ENCODE results near the gene NADSYN1.

NADSYN1 gene

DNA sequence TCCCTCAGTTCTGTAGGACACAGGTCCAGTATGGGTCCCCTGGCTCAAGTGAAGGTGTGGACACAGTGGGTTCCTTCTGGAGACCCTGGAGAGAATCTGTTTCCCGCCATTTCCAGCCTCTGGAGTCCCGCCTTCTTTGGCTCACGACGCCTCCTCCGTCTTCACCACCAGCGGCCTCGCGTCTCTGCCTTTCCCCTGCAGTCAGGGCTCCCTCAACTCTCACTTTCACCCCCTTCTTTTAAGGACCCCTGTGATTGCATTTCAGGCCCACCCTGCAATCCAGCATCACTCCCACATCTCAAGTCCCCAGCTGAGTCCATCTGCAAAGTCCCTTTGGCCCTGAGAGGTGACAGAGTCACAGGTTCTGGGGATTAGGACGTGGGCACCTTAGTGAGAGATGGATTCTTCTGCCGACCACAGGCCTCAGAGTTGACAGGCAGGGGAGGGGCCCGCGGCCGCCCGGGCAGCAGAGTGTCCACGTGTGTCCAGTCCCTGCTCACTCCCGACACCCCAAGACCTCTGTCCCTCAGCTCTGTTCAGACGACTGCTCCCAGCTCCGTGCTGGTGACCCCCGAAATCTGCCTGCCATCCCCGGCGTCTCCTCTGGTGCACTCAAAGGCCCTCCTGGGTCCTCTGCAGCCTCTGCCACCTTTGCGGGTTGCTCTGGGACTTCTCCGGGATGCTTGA is 37.2 kb downstream of the NADSYN1 start:
- no peak for DNase-seq (ENCODE audit: low read depth, low spot score)

DNA sequence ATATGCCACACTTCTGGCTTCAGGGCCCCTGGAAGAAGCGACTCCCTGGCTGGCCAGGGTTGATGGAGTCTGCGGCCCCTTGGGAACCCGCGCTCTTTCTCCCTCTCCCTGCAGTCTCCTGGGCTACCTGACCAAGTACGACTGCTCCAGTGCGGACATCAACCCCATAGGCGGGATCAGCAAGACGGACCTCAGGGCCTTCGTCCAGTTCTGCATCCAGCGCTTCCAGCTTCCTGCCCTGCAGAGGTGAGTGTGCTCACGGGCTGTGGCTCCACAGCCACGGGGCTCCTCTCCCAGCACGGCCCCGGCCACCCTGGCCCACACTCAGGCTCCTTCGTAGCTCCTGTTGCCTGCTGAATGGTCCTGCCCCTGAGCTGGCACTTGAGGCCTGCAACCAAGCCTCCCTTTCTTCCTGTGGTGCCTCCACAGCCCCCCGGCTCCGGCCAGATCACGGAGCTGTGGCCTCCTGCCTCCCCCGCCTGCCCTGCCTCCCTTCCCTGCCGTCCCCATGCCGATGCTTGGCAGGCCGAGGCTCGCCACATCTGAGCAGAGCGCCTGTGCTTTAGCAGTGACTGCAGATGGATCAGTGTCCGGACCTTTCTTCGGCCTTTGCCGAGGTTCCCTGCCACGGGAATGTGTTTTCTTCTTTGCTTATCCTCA is 37.9 kb downstream of the NADSYN1 start:
- no peak for DNase-seq (ENCODE audit: low read depth, low spot score)

DNA sequence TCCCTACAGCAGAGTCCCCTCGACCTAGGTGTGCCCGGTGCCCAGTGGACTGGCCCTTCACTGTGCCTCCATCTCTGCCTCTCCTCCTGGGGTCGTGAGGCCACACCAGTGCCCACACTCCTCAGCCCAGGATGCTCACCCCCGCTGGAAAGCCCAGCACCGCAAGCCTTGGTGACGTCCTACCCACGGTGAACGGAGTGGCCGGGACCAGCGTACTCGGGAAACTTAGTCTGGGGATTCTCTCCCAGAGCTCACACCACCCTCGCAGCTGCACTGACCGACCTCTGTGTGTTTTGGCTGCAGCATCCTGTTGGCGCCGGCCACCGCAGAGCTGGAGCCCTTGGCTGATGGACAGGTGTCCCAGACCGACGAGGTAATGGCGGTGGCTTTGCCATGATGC is 38.5 kb downstream of the NADSYN1 start:
- no peak for DNase-seq (ENCODE audit: low read depth, low spot score)

DNA sequence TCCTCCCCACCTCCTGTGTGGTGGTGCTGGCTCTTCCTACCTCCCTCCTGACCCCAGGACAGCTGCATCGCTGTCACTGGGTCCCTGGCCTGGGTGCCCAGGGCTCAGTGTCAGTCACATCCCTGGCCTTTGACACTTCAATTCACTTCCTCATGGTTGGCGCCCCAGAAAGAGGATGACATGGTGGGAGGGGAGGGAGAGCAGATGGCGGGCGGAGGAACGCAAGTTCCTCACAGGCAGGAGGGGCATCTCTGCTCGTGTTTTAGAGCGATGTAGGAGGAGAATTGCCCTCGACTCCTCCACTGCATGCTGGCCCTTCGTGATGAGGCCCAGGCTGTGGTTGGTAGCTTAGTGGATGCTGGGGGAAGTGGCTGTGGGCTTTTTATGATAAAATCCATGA is 38.9 kb downstream of the NADSYN1 start:
- no peak for DNase-seq (ENCODE audit: low read depth, low spot score)

DNA sequence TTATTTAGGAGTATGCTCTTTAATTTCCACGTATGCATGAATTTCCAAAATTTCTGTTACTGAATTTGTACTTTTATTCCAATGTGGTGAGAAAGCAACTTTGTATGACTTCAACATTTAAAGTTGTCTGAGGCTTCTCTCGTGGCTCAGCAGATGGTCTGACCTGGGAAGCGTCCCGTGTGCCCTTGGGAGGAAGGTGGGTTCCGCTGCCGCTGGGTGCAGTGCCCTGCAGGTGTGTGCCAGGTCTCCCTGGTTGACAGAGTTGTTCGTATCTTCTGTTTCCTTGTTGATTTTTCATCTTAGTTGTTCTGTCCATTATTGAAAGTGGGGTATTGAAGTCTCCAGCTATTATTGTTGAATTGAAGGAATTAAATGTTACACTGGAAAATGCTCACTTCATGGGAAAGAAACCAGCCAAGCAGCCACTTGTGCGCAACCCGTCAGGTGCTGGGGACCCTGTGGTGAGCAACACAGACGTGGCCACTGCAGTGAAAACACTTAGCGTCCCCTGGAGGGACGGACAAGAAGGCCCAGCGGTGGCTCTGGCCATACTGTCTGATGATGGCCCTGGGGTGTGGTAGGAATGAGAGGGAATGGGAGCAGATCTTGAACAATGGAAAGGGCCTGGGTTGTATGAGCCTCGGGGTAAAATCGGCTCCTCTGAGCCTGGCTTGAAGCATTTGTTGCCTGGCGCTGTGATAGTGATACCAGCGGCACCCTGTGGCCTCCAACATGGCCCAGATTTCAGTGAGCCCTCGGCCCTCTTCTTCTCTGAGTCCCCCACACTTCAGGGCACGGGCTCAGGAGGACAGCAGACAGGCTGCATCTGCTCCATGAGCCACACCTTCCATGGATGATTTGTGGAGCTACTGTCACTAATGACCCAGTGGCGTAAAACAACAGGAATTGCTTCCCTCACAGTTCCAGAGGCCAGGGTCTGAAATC is 42.6 kb downstream of the NADSYN1 start:
- no peak for DNase-seq (ENCODE audit: low read depth, low spot score)

DNA sequence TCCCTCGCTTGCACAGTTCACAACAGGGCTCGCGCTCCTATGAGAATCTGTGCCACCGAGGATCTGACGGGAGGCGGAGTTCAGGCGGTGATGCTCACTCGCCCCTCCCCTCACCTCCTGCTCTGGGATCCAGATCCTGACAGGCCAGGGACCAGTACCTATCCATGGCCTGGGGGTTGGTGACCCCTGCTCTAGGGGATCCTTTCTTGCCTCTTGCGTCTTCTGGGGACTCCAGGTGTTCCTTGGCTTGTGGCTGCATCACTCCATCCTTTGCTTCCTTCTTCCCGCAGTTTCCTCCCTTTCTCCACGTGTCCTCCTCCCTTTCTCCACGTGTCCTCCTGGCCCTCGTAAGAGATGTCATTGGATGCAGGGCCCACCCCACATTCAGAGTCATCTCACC is 43.4 kb downstream of the NADSYN1 start:
- no peak for DNase-seq (ENCODE audit: low read depth, low spot score)

DNA sequence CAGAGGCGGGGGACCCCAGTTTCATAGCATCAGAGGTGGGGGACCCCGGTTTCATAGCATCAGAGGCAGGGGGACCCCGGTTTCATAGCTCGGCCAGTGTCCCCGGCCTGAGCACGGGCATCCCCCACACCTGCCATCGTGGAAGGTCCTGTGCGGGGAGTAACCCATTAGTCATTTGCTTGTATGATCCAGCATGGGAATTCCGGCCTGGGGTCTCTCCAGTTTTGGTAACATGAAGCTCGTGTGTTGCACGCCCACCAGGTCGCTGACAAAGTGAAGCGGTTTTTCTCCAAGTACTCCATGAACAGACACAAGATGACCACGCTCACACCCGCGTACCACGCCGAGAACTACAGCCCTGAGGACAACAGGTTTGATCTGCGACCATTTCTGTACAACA is 45.1 kb downstream of the NADSYN1 start:
- DNase-seq (ENCODE audit: low read depth, low spot score), result no peak

DNA sequence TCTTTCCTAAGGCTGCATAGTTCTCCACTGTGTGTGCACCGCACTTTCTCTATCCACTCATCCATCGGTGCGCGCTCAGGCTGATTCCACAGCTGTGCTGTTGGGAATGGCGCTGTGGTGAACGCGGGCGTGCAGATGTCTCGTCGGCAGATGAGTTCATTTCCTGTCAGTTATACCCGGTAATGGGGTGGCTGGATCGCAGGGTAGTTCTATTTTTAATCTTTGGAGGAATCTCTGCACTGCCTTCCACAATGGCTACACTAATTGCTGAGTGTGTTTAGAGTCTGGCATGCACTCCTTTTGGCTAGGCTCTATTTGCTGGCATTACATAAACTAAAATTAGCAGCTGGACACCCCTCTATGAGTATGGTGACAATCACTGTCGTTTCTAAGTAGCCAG is 46.1 kb downstream of the NADSYN1 start:
- no peak for DNase-seq (ENCODE audit: low read depth, low spot score)

DNA sequence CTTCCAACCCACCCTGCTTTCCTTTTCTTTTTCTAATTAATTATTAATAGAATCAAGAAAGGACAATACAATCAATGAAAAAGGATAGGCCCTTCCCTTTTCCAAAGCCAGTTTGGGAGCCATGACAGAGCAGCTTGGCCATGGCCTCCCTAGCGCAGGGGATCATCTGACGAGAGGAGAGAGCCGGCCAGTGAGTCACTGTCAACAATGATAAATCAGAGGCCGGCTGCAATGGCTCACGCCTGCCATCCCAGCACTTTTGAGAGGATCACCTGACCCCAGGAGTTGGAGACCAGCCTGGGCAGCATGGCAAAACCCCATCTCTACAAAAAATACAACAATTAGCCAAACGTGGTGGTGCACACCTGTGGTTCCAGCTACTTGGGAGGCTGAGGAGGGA is 46.5 kb downstream of the NADSYN1 start:
- DNase-seq (ENCODE audit: low read depth, low spot score), result no peak

DNA sequence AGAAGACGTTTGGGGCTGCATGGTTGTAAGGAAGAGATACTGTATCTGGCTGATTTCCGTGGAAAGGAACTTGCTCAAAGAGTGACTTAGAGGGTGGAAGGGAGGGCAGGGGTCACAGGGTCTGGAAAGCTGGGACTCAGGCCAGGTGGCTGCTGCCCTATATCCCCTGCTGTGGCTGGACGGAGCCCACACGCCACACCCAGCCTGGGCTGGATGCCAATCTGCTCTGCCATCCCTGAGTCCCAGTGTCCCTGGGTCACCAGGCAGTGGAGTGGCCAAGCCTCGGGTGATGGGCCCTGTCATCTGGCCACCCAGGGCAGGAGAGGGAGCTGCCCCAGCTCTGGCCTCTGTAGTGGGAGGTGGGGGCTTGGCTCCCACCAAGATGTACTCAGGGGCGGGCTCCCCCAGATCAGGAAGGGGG is 47.6 kb downstream of the NADSYN1 start:
- no peak for DNase-seq (ENCODE audit: low read depth, low spot score)

DNA sequence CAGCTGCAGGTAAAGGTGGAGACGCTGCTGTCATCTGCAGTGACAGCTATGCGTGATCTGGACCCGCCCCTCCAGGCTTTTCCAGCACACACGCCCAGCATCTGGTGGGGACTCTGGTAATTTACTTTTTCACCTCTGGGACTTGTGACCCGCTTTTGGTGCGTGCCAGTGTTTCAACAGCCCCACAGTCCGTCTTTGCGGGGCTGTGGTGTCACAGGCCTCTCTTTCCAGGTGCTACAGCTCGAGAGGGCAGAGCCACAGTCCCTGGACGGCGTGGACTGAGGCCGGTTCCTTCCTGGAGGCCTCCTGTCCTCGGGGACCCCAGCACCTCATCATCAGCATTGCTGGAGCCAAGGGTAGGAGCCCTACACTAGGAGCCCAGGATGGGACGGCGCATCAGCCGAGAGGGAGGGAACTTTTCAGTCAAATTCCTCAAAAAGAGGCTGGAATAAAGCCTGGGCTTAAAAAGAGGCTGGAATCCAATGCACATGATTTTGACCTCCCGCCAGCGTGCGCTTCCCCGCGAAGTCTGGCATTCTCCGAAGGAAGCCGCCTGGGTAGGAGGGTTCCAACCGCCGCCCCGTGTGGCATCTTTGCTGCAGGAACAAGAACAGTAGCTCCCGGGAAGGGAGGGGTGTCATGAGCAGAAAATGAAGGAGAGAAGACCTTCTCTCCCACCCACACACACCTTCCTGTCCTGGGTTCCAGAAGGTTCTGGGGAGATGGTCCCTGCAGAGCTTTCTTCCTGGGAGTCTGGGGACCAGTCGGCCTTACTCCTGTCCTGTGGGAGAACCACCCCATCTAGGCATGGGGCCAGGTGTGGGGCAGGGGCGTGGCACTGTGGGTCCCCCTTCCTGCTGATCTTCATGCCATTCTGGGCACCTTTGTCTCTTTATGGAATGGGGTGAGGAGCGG is 48.3 kb downstream of the NADSYN1 start:
- DNase-seq (ENCODE audit: low read depth, low spot score), result no peak

DNA sequence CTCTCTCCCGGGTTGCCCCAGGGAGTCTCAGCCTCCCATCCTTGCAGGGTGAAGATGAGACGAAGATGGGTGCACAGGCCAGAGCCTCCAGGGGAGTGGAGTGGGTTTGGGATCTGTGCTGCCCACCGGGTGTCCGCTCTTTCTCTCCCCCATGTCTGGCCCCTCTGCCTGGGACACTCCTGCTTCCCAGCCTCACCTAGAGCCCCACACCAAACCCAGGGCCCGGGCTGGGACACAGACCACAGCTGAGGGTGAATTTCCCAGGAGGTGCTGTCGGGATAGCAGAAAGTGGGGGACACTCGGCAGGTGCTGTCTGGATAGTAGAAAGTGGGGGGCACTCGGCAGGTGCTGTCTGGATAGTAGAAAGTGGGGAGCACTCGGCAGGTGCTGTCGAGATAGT is 49.0 kb downstream of the NADSYN1 start:
- no peak for DNase-seq (ENCODE audit: low read depth, low spot score)

DNA sequence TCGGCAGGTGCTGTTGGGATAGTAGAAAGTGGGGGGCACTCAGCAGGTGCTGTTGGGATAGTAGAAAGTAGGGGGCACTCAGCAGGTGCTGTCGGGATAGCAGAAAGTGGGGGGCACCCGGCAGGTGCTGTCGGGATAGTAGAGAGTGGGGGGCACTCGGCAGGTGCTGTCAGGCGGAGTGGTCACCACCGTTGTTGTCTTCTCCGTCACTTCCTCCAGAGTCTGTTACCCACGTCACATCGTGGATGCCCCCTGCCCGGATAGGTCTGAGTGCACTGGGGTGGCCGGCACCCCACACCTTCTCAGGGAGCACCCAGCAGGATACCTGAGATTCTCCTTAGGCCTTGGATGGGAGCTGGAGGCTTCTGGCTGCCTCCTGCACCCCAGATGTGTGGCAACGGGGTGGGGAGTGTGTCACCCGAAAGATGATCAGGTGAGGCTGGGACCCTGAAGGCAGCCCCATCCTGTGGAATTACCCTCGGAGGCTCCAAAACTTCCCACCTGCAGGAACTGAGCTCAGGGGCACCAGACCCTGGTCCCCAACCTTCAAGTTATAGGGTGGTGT is 50.0 kb downstream of the NADSYN1 start:
- no peak for DNase-seq (ENCODE audit: low read depth, low spot score)

DNA sequence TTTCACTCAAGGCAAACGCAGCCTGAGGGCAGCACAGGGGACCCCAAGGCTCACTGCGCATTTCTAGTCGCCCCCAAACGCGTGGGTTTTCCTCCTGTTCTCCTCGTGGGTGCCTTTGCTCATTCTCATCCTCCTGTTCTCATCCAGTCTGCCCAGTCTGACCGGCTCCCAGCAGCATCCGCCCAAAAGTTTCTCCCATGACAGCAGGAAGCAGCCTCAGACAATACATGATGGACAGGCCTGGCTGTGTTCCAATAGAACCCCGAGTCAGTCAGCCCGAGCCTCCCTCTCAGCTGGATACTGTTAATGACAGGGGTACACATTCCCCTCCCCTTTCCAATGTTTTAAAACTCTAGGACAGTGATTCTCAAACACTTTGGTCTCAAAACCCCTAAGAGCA is 51.5 kb downstream of the NADSYN1 start:
- DNase-seq (ENCODE audit: low read depth, low spot score), result no peak

DNA sequence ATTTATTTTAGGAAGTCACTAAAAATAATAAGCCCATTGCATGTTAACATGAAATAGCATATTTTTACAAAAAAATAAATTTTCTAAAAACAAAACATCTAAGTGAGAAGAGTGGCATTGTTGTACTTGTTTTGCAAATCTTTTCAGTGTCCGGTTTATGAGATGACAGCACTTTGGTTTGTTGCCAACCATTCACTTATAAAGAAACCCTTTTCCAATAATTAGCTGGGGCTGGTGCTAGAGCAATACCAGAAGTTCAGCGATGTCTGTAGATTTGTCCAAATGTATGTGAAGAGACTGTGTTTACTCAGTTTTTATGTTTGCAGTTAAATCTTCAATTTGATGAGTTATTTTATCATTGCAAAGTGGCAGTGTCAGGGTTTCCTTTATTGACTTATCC is 52.0 kb downstream of the NADSYN1 start:
- no peak for DNase-seq (ENCODE audit: low read depth, low spot score)

DNA sequence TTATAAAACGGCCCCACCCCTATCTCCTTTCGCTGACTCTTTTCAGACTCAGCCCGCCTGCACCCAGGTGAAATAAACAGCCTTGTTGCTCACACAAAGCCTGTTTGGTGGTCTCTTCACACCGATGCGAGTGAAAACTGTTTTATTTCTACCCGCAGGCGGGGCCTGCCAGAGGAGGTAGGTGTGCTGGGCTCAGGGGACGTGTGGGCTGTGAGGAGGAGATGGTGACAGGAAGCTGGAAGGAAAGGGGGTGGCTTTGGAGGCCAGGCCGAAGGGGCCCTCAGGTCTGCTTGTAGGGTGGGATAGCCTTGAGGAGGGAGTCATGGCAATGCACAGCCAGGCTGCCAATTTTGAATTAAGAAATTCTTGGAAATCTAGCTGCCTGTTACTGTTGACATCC is 52.8 kb downstream of the NADSYN1 start:
- DNase-seq (ENCODE audit: low read depth, low spot score), result no peak

DNA sequence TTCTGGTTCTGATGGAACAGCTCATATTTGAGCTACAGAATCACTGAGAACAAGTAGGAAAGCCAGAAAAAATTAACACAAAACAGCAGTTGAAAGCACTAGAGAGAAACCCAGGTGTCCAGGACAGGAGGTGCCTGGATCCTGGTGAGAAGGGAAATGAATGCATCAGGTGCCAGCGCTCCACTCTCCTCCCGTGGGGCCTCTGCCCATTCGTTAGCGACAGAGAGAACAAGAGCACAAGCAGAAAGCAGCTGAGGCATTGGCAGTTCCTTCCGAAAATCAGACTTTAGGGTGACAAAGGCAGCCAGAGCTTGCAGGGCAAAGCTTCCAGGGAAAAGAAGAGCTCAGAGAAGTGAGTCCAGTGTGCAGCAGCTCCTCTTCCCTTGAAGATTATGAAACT is 54.1 kb downstream of the NADSYN1 start:
- DNase-seq (ENCODE audit: low read depth, low spot score), result no peak

DNA sequence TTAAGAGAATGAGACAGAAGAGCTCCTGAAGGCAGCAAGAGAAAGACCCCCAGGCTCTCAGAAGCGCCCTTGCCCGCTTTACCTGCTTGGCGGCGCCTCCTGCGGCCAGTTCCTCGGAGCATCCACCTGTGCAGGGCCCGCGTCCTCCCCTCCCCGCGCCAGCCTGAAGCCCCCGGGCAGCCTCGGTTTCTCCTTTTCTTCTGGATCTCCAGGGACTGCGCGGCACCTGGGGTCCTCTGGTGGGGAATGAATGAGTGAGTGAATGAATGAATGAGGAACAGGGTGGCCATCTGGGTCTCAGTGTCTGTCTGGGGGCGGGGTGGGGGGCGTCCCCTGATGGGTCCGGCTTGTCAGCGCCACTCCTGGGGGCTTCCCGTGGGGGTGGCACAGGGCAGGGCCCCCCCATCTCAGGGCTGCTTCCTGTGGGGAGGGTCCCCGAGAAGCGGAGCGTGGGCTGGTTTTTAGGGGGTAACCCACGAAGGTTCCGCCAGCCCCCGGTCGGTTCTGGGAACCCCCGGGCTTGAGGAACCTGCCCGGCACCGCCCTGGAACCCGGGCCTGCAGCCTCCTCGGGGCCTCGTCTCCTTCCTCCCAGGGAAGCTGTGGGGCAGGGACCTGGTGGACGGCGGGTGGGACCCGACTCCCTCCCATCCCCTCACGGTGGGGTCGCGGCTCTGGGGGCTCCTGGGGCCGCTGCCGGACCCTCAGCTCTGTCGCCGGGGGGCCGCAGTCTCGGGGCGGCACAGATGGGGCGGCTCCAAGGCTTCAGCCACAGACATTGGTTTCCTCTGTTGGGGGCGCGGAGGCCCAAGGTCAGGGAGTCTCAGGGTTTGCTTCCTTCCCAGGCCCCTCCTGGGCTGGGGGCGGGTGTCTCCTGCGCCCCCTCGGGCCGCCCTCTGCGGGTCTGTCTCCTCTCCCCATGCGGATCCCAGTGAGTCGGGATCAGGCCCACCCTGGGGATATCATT is 65.8 kb downstream of the NADSYN1 start:
- DNase-seq (ENCODE audit: low read depth, low spot score), result no peak

DNA sequence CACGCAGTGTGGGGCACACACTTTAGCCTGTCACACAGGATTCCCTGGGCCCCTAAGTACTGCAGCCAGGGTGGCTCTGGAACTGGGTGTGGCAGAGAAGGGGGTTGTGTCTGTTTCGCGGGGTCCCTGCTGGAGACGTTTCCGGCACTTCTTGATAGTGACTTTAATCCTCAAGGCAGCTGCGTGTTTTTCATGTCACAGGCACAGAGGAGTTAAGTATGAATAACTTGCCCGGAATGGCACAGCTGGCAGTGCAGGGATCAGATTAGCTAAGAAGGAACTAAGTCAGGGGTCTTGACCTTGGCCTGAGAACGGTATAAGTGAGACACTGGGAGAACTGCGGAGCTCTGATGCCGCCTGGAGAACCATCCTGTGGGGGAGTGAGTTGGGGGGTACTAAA is 66.5 kb downstream of the NADSYN1 start:
- no peak for DNase-seq (ENCODE audit: low read depth, low spot score)

Measured in brain pericyte (primary cell).